ENCODE results near the gene GRK1.

GRK1 gene

DNA sequence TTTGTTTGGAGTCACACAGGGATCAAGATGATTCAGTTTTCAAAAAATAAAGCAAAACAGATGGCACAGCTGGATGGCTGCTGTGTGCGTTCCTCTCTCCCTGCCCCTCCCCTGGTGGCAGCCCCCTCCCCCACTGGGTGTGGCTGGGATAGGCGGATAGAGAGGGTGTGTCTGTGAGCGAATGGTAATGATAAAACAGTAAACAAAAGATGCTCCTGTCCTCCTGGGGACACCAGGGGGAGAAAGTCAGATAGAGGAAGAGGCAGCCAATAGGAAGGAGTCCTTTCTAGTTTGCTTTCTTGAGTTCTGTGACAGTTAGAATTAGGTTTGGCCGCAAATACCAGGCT lies 98.5 kb downstream of the GRK1 start:
- H3K9me3 ChIP-seq (ENCODE audit: insufficient read depth, low read length), result no peaks in the 10 kb centered on the region
- no peaks in the 10 kb centered on the region for H3F3A ChIP-seq (ENCODE audit: insufficient read depth)
- H2AFZ ChIP-seq (ENCODE audit: low read depth, low read length, severe bottlenecking), result no peak overlapping the region
- no peaks in the 10 kb centered on the region for H3K79me2 ChIP-seq (ENCODE audit: insufficient read depth, low read length)
- TF ChIP-seq EZH2phosphoT487 (conservative IDR thresholded peaks at IDR 0.05; ENCODE audit: low read length), result no peak
- no peaks in the 10 kb centered on the region for H4K20me1 ChIP-seq (ENCODE audit: low read depth, low read length)
- H3K27me3 ChIP-seq (ENCODE audit: low read length), result no peaks in the 10 kb centered on the region
- H3K4me3 ChIP-seq (ENCODE audit: insufficient read depth, low read length, poor library complexity, severe bottlenecking), result no peak overlapping the region
- no peaks in the 10 kb centered on the region for H3K36me3 ChIP-seq (ENCODE audit: low read length)
- no peak overlapping the region for H3K4me2 ChIP-seq (ENCODE audit: low read depth, low read length, poor library complexity, severe bottlenecking)
- H3K27ac ChIP-seq (ENCODE audit: low read depth, low read length), result no peak overlapping the region
- no peak overlapping the region for H3K9ac ChIP-seq (ENCODE audit: low read length)
- H3K9me2 ChIP-seq (replicated peaks; ENCODE audit: insufficient read depth, low read length), result no peaks in the 10 kb centered on the region

DNA sequence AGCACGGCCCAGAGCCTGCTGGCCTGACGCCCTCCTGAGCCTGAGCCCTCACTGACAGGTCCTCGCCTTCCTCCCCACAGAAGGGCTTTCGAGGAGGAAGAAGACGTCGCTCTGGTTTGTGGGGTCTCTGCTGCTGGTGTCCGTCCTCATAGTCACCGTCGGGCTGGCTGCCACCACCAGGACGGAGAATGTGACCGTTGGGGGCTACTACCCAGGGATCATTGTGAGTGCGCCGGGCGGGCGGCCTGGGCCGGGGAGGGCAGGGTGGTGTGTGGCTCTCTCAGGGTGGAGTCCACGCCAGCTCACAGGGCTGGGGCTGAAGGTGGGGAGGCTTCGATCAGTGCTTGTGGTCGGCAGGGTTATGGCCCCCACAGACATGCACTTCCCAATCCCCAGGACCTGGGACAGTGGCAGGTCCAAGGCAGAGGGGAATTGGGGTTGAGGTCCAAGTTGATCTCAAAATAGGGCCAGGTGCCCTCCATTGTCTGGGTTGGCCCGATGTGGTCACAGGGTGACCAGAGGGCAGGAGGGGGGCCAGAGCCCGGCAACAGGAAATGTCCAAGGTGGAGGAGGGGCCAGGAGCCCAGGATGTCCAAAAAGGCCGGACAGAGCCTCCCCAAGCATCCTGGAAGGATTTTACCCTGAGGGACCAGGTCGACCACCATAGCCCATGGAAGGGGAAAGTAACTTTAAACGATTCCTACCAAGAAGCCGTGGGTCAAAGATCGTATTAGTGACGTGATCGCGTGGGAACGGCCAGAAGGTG lies 99.2 kb downstream of the GRK1 start:
- Histone ChIP-seq H2AFZ (ENCODE audit: low read depth, low read length, severe bottlenecking) (no peak overlapping the region), H3K36me3 (ENCODE audit: low read length) (no peaks in the 10 kb centered on the region), H3K79me2 (ENCODE audit: insufficient read depth, low read length) (no peaks in the 10 kb centered on the region), H3K9ac (ENCODE audit: low read length) (no peak overlapping the region), H3F3A (ENCODE audit: insufficient read depth) (no peaks in the 10 kb centered on the region), H4K20me1 (ENCODE audit: low read depth, low read length) (no peaks in the 10 kb centered on the region), H3K9me2 (replicated peaks; ENCODE audit: insufficient read depth, low read length) (no peaks in the 10 kb centered on the region), H3K4me2 (ENCODE audit: low read depth, low read length, poor library complexity, severe bottlenecking) (no peak overlapping the region), H3K27me3 (ENCODE audit: low read length) (no peaks in the 10 kb centered on the region), H3K4me3 (ENCODE audit: insufficient read depth, low read length, poor library complexity, severe bottlenecking) (no peak overlapping the region), H3K9me3 (ENCODE audit: insufficient read depth, low read length) (no peaks in the 10 kb centered on the region), H3K27ac (ENCODE audit: low read depth, low read length) (no peak overlapping the region)
- TF ChIP-seq, protein P1, sequence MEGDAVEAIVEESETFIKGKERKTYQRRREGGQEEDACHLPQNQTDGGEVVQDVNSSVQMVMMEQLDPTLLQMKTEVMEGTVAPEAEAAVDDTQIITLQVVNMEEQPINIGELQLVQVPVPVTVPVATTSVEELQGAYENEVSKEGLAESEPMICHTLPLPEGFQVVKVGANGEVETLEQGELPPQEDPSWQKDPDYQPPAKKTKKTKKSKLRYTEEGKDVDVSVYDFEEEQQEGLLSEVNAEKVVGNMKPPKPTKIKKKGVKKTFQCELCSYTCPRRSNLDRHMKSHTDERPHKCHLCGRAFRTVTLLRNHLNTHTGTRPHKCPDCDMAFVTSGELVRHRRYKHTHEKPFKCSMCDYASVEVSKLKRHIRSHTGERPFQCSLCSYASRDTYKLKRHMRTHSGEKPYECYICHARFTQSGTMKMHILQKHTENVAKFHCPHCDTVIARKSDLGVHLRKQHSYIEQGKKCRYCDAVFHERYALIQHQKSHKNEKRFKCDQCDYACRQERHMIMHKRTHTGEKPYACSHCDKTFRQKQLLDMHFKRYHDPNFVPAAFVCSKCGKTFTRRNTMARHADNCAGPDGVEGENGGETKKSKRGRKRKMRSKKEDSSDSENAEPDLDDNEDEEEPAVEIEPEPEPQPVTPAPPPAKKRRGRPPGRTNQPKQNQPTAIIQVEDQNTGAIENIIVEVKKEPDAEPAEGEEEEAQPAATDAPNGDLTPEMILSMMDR (IDR thresholded peaks at IDR 0.05; ENCODE audit: insufficient read depth, low read length, poor library complexity, severe bottlenecking), result no peak

DNA sequence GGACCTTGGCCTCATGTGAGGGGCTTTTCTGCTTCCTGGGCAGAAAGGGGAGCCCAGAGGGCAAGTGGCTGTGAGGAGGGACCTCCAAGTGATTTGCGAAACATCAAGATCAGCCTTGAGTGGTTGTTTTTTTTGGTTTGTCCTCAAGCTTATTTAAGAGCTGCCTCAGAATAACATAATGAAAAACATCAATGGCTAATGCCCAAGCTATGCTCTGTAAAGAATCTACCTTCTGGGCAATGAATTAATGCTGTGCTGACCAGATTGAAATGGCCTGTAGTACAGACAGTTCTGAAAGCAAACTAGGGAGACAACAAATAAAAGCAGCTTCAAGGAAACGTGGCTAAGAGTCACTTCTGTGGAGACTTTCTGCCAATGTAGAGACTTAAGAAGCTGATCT lies 100.3 kb downstream of the GRK1 start:
- TF ChIP-seq, protein P1 (IDR thresholded peaks at IDR 0.05; ENCODE audit: insufficient read depth, low read length, poor library complexity, severe bottlenecking), result no peak
- TF ChIP-seq EZH2phosphoT487 (conservative IDR thresholded peaks at IDR 0.05; ENCODE audit: low read length), result no peak
- no peak overlapping the region for H3K4me2 ChIP-seq (ENCODE audit: low read depth, low read length, poor library complexity, severe bottlenecking)

DNA sequence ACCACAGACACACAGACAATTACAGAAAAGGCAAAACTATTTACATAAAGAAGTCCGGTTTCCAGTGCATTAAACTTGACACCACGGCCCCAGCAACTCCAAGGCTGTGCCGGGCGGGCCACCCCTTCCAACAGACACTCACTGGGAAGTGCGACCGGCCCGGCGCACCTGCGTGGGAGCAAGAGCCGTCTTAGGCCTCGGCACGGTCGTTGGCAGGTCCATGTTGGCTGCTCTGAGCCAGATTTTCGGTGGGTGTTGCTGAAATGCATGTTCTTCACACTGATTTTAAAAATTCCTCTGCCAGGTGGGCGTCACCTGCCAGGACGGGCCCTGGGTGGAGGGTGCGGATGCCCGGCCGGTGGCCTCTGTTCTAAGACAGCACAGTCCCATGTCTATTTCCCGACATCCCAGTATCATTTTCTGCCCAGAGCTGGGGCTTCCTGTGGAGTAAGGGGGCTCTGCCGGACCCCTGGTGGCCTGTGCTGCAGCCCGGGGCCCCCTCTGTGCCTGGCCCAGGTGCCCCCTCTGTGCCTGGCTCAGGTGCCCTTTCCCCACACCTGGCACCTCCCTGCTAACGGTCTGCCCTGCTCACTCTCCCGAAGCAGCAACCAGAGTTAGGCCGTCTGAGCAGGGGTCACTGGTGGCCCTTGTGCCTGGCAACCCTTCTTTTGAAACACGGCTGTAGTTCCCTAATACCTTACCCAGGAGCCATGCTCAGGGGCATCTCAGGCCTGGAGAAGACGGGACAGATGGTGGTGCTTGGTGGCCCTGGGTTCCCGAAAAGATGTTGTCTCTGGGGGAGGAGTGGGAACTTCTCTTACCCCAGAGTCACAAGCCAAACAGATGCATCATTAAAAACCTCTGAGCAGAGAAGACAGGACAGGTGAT lies 101.2 kb downstream of the GRK1 start:
- TF ChIP-seq, protein P1 (IDR thresholded peaks at IDR 0.05; ENCODE audit: insufficient read depth, low read length, poor library complexity, severe bottlenecking), result no peak
- no peak for TF ChIP-seq EZH2phosphoT487 (conservative IDR thresholded peaks at IDR 0.05; ENCODE audit: low read length)

More for the DNA sequence above, 100.3 kb downstream of the GRK1 start:
- Histone ChIP-seq H3F3A (ENCODE audit: insufficient read depth) (no peaks in the 10 kb centered on the region), H3K27me3 (ENCODE audit: low read length) (no peaks in the 10 kb centered on the region), H3K36me3 (ENCODE audit: low read length) (no peaks in the 10 kb centered on the region), H4K20me1 (ENCODE audit: low read depth, low read length) (no peaks in the 10 kb centered on the region), H3K27ac (ENCODE audit: low read depth, low read length) (no peak overlapping the region), H3K79me2 (ENCODE audit: insufficient read depth, low read length) (no peaks in the 10 kb centered on the region), H3K4me3 (ENCODE audit: insufficient read depth, low read length, poor library complexity, severe bottlenecking) (no peak overlapping the region), H2AFZ (ENCODE audit: low read depth, low read length, severe bottlenecking) (no peak overlapping the region), H3K9ac (ENCODE audit: low read length) (no peak overlapping the region), H3K9me3 (ENCODE audit: insufficient read depth, low read length) (no peaks in the 10 kb centered on the region), H3K9me2 (replicated peaks; ENCODE audit: insufficient read depth, low read length) (no peaks in the 10 kb centered on the region)

More for the DNA sequence above, 101.2 kb downstream of the GRK1 start:
- Histone ChIP-seq H3K79me2 (ENCODE audit: insufficient read depth, low read length) (no peaks in the 10 kb centered on the region), H3F3A (ENCODE audit: insufficient read depth) (no peaks in the 10 kb centered on the region), H3K36me3 (ENCODE audit: low read length) (no peaks in the 10 kb centered on the region), H3K9ac (ENCODE audit: low read length) (no peak overlapping the region), H3K27me3 (ENCODE audit: low read length) (no peaks in the 10 kb centered on the region), H3K4me3 (ENCODE audit: insufficient read depth, low read length, poor library complexity, severe bottlenecking) (no peak overlapping the region), H4K20me1 (ENCODE audit: low read depth, low read length) (no peaks in the 10 kb centered on the region), H3K27ac (ENCODE audit: low read depth, low read length) (no peak overlapping the region), H3K9me3 (ENCODE audit: insufficient read depth, low read length) (no peaks in the 10 kb centered on the region), H3K9me2 (replicated peaks; ENCODE audit: insufficient read depth, low read length) (no peaks in the 10 kb centered on the region), H3K4me2 (ENCODE audit: low read depth, low read length, poor library complexity, severe bottlenecking) (no peak overlapping the region), H2AFZ (ENCODE audit: low read depth, low read length, severe bottlenecking) (no peak overlapping the region)

Data from SU-DHL-6 (cell line).